Kidney epithelial cell (primary cell): ENCODE results near the gene SPATA21. TPM values are rescaled to one million over a fixed set of nuclear protein-coding genes. Genes with fewer than 3 reads are reported as not detected.

Experiments used
- DNase-seq: peaks from one replicate; pipeline ENCODE4 v3.0.0-alpha.2; 2010; ENCODE audit warnings: low read depth
- H3K27me3 ChIP-seq: 2 replicates; pipeline ENCODE4 v1.6.0; 2011; ENCODE audit warnings: low read length; ENCODE audit not compliant: control insufficient read depth, insufficient read depth
- H3K36me3 ChIP-seq: 2 replicates; pipeline ENCODE4 v1.5.1; 2011; ENCODE audit warnings: low read length; ENCODE audit not compliant: control insufficient read depth, insufficient read depth
- H3K4me3 ChIP-seq: 2 replicates; pipeline ENCODE4 v1.5.1; 2011; ENCODE audit warnings: low read depth, mild to moderate bottlenecking, control low read depth, low read length
- CTCF ChIP-seq: IDR thresholded peaks from 2 replicates; pipeline ENCODE4 v1.5.1; 2011; ENCODE audit warnings: mild to moderate bottlenecking, moderate library complexity, low read length, control low read depth, inconsistent platforms; ENCODE audit not compliant: insufficient read depth, poor library complexity, severe bottlenecking
- total RNA-seq: library from RNA; depleted of rRNA; stranded (reverse); fragments of >200 nt; gene quantifications from 2 replicates; pipeline ENCODE4 v1.2.3, GENCODE V29; 2015

The SPATA21 gene
- total RNA-seq, 1 donor from 2014 or later: not detected

GRCh38 chr1:16393570-16394521 is 43.4 kb downstream of the SPATA21 start:
- Histone ChIP-seq H3K36me3 (no peaks in the 10 kb centered on the region), H3K4me3 (no peak overlapping the region), H3K27me3 (no peaks in the 10 kb centered on the region)
- no peak for TF ChIP-seq CTCF
- no peak for DNase-seq

GRCh38 chr1:16392740-16393569 is 44.3 kb downstream of the SPATA21 start:
- H3K36me3 ChIP-seq: no peaks in the 10 kb centered on the region

GRCh38 chr1:16391411-16391810 is 45.8 kb downstream of the SPATA21 start:
- H3K36me3 ChIP-seq: no peaks in the 10 kb centered on the region
- H3K4me3 ChIP-seq: no peak overlapping the region
- no peak for DNase-seq
- no peaks in the 10 kb centered on the region for H3K27me3 ChIP-seq
- TF ChIP-seq CTCF: no peak

More at GRCh38 chr1:16392740-16393569, 44.3 kb downstream of the SPATA21 start:
- TF ChIP-seq CTCF: no peak
- Histone ChIP-seq H3K27me3 (no peaks in the 10 kb centered on the region), H3K4me3 (no peak overlapping the region)
- DNase-seq: no peak

GRCh38 chr1:16387201-16388188 is 49.7 kb downstream of the SPATA21 start:
- Histone ChIP-seq H3K4me3 (no peak overlapping the region), H3K36me3 (no peaks in the 10 kb centered on the region), H3K27me3 (no peaks in the 10 kb centered on the region)
- no peak for DNase-seq
- TF ChIP-seq CTCF: no peak

- H3K36me3 ChIP-seq: no peaks in the 10 kb centered on the region
- H3K4me3 ChIP-seq: no peak overlapping the region
- DNase-seq: peak; percentile 56
- TF ChIP-seq CTCF: no peak
- no peaks in the 10 kb centered on the region for H3K27me3 ChIP-seq
Observed at GRCh38 chr1:16386454-16387113, 50.6 kb downstream of the SPATA21 start.
